Activated naive CD4-positive, alpha-beta T cell treated with anti-CD3 and anti-CD28 coated beads, Interleukin-2, amount 50 U/mL, for 24 hours (primary cell): ENCODE data around the gene SMG6.

Experiments
- H3K27ac Mint-ChIP-seq: one replicate; pipeline ENCODE4 v1.8.0; 2021; ENCODE audit warnings: mild to moderate bottlenecking, mixed read lengths
- H3K27me3 Mint-ChIP-seq: one replicate; pipeline ENCODE4 v1.8.0; 2021; ENCODE audit warnings: mixed read lengths
- H3K36me3 Mint-ChIP-seq: one replicate; pipeline ENCODE4 v1.8.0; 2021; ENCODE audit warnings: mixed read lengths
- H3K4me1 Mint-ChIP-seq: one replicate; pipeline ENCODE4 v1.8.0; 2021; ENCODE audit warnings: mixed read lengths
- H3K4me3 Mint-ChIP-seq: one replicate; pipeline ENCODE4 v1.8.0; 2021; ENCODE audit warnings: mild to moderate bottlenecking, mixed read lengths
- H3K9me3 Mint-ChIP-seq: one replicate; pipeline ENCODE4 v1.8.0; 2021; ENCODE audit warnings: mixed read lengths

The SMG6 gene

DNA sequence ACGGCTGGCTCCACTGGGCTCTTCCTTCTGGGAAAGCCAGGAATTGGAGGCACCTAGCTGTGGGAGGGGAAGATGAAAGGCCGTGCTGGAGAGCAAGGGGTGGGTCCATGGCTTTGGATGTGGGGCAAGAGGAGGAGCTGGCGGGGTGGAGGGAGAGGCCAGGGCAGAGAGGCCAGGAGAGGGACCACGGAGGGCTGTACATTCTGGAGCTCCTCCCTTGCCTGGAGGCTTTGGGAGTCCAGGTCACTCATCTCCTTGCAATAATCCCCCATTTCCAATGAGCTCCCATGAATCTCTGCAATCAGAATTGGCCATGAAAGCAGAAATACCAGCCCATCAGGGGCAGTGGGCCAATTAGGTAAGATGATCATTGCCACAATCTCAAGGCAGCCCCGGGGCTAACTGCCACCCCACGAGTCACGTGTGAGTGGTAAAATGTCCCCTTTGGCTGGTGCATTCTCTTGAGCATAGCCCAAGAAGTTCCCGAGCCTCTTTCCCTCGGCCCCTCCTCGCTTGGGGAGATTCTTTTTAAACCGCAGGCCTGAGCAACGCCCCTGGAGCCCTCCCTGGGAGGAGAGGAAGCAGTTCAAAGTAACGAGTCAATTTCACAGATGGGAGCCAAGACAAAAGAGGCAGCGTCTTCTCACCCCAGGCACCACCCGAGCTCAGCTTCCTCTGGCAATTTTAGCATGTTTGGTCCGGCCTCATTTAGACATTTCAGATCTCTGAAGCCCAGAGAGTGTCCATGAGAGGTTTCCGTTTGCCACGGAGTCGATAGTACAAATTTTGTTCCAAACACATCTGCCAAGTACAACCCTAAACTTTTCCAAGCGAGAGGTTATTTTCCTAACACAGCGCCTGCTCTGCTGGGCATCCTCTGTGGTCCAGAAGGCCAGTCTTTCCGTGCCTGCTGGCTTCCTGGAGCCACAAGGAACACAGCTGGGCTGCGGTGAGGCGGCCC is 291.9 kb downstream of the SMG6 start:
- Mint-ChIP-seq H3K4me3 (no peak overlapping the region), H3K27ac (no peak overlapping the region), H3K27me3 (peaks cover 2% of the 10 kb centered on the region), H3K36me3 (peaks cover 2% of the 10 kb centered on the region), H3K4me1 (peaks cover 4% of the 10 kb centered on the region), H3K9me3 (no peaks in the 10 kb centered on the region)
